ENCODE results near the gene CCDC81.
"Not testable (repeated sequence)": the region's sequence is repeated elsewhere in the genome, so short reads cannot be mapped to it uniquely, and the experiment has no call there.

The CCDC81 gene

GRCh38 chr11:86374586-86374985 lies at the start of gene CCDC81:
Gene CCDC81, plus strand, starts transcription at chr11:86374887. Its CDS starts 277 bp downstream, at chr11:86375164.
- no peak for DNase-seq (ENCODE audit: low read depth)

- no peak for DNase-seq (ENCODE audit: low read depth)
Observed at GRCh38 chr11:86335131-86335767, 39.4 kb upstream of the CCDC81 start.

- DNase-seq (ENCODE audit: low read depth) = no peak
Observed at GRCh38 chr11:86337227-86337626, 37.5 kb upstream of the CCDC81 start.

GRCh38 chr11:86341382-86341781 lies 33.3 kb upstream of the CCDC81 start:
- DNase-seq (ENCODE audit: low read depth) = no peak

GRCh38 chr11:86346513-86346912 lies 28.2 kb upstream of the CCDC81 start:
- DNase-seq (ENCODE audit: low read depth) = no peak

GRCh38 chr11:86355256-86355655 lies 19.4 kb upstream of the CCDC81 start:
- DNase-seq (ENCODE audit: low read depth) = no peak

- DNase-seq (ENCODE audit: low read depth) = not testable (repeated sequence)
Observed at GRCh38 chr11:86357412-86357811, 17.3 kb upstream of the CCDC81 start.

- no peak for DNase-seq (ENCODE audit: low read depth)
Observed at GRCh38 chr11:86358720-86359119, 16.0 kb upstream of the CCDC81 start.

GRCh38 chr11:86360775-86361395 lies 13.8 kb upstream of the CCDC81 start:
- peak; percentile 22 for DNase-seq (ENCODE audit: low read depth)

- DNase-seq (ENCODE audit: low read depth) = no peak
Observed at GRCh38 chr11:86363424-86363823, 11.3 kb upstream of the CCDC81 start.

GRCh38 chr11:86365546-86365945 lies 9.1 kb upstream of the CCDC81 start:
- no peak for DNase-seq (ENCODE audit: low read depth)

GRCh38 chr11:86369668-86370067 lies 5.0 kb upstream of the CCDC81 start:
- no peak for DNase-seq (ENCODE audit: low read depth)

GRCh38 chr11:86370171-86370570 lies 4.5 kb upstream of the CCDC81 start:
- DNase-seq (ENCODE audit: low read depth) = no peak

- DNase-seq (ENCODE audit: low read depth) = peak; percentile 87
Observed at GRCh38 chr11:86370922-86371594, 3.6 kb upstream of the CCDC81 start.

- DNase-seq (ENCODE audit: low read depth) = no peak
Observed at GRCh38 chr11:86372041-86372440, 2.6 kb upstream of the CCDC81 start.

GRCh38 chr11:86372586-86372985 lies 2.1 kb upstream of the CCDC81 start:
- DNase-seq (ENCODE audit: low read depth) = no peak

GRCh38 chr11:86374069-86374468 lies 618 bp upstream of the CCDC81 start:
- DNase-seq (ENCODE audit: low read depth) = no peak

GRCh38 chr11:86377972-86378371 lies 3.3 kb downstream of the CCDC81 start:
- DNase-seq (ENCODE audit: low read depth) = no peak

GRCh38 chr11:86380295-86381059 lies 5.8 kb downstream of the CCDC81 start:
- no peak for DNase-seq (ENCODE audit: low read depth)

GRCh38 chr11:86383041-86383955 lies 8.6 kb downstream of the CCDC81 start:
- DNase-seq (ENCODE audit: low read depth) = no peak

- no peak for DNase-seq (ENCODE audit: low read depth)
Observed at GRCh38 chr11:86386283-86386682, 11.6 kb downstream of the CCDC81 start.

GRCh38 chr11:86386746-86387145 lies 12.1 kb downstream of the CCDC81 start:
- DNase-seq (ENCODE audit: low read depth) = no peak
